ENCODE measurements around the gene CNTFR. TPM values are rescaled to one million over a fixed set of nuclear protein-coding genes. Genes with fewer than 3 reads are reported as not detected.

Gene CNTFR
- total RNA-seq, 1 donor from 2014 or later: 2.5 TPM

- Histone ChIP-seq H3K4me3 (no peak overlapping the region), H3K9me3 (no peaks in the 10 kb centered on the region), H3K27me3 (ENCODE audit: low read depth) (peaks cover 36% of the 10 kb centered on the region), H3K36me3 (no peaks in the 10 kb centered on the region), H3K27ac (no peak overlapping the region), H3K4me1 (no peaks in the 10 kb centered on the region)
- DNase-seq (no peak), ATAC-seq (no peak)
- no peak for TF ChIP-seq CTCF (IDR thresholded peaks at IDR 0.05)
- intact Hi-C loops (cut with DNase I): no loop called here
Measured at GRCh38 chr9:34566972-34567371, 22.6 kb downstream of the CNTFR start.

GRCh38 chr9:34566322-34566721 is 23.2 kb downstream of the CNTFR start:
- H3K27me3 ChIP-seq (ENCODE audit: low read depth): peaks cover 40% of the 10 kb centered on the region
- DNase-seq (no peak), ATAC-seq (no peak)
- no peaks in the 10 kb centered on the region for H3K4me1 ChIP-seq
- intact Hi-C loops (cut with DNase I): no loop called here
- TF ChIP-seq CTCF (IDR thresholded peaks at IDR 0.05): no peak
- H3K9me3 ChIP-seq: no peaks in the 10 kb centered on the region
- no peak overlapping the region for H3K27ac ChIP-seq
- H3K4me3 ChIP-seq: no peak overlapping the region
- H3K36me3 ChIP-seq: no peaks in the 10 kb centered on the region

GRCh38 chr9:34565856-34566255 is 23.7 kb downstream of the CNTFR start:
- peaks cover 43% of the 10 kb centered on the region for H3K27me3 ChIP-seq (ENCODE audit: low read depth)
- intact Hi-C loops (cut with DNase I): no loop called here
- no peak for TF ChIP-seq CTCF (IDR thresholded peaks at IDR 0.05)
- peaks cover 2% of the 10 kb centered on the region for H3K4me1 ChIP-seq
- H3K4me3 ChIP-seq: no peak overlapping the region
- H3K27ac ChIP-seq: no peak overlapping the region
- DNase-seq (no peak), ATAC-seq (no peak)
- no peaks in the 10 kb centered on the region for H3K9me3 ChIP-seq
- H3K36me3 ChIP-seq: no peaks in the 10 kb centered on the region

- Histone ChIP-seq H3K27me3 (ENCODE audit: low read depth) (peaks cover 56% of the 10 kb centered on the region), H3K36me3 (no peaks in the 10 kb centered on the region), H3K4me1 (peaks cover 15% of the 10 kb centered on the region), H3K4me3 (no peak overlapping the region), H3K27ac (no peak overlapping the region), H3K9me3 (no peaks in the 10 kb centered on the region)
- TF ChIP-seq CTCF (IDR thresholded peaks at IDR 0.05): no peak
- no peak for ATAC-seq
- intact Hi-C loops (cut with DNase I): no loop called here
- DNase-seq: no peak
Measured at GRCh38 chr9:34564617-34565016, 24.9 kb downstream of the CNTFR start.

- intact Hi-C loops (cut with DNase I): no loop called here
- DNase-seq (no peak), ATAC-seq (no peak)
- Histone ChIP-seq H3K36me3 (no peaks in the 10 kb centered on the region), H3K27ac (no peak overlapping the region), H3K9me3 (no peaks in the 10 kb centered on the region), H3K4me1 (peaks cover 19% of the 10 kb centered on the region), H3K27me3 (ENCODE audit: low read depth) (peaks cover 61% of the 10 kb centered on the region), H3K4me3 (no peak overlapping the region)
- no peak for TF ChIP-seq CTCF (IDR thresholded peaks at IDR 0.05)
Measured at GRCh38 chr9:34563262-34563661, 26.3 kb downstream of the CNTFR start.
